Measurements from ENCODE around the gene DDR2. TPM values are rescaled to one million over a fixed set of nuclear protein-coding genes. Genes with fewer than 3 reads are reported as not detected.
A peak's percentile ranks its signal among the peaks of the same experiment; 100 is the strongest.

Gene DDR2
- total RNA-seq, 1 experiment from 2014 or later, result 32.3 TPM

DNA sequence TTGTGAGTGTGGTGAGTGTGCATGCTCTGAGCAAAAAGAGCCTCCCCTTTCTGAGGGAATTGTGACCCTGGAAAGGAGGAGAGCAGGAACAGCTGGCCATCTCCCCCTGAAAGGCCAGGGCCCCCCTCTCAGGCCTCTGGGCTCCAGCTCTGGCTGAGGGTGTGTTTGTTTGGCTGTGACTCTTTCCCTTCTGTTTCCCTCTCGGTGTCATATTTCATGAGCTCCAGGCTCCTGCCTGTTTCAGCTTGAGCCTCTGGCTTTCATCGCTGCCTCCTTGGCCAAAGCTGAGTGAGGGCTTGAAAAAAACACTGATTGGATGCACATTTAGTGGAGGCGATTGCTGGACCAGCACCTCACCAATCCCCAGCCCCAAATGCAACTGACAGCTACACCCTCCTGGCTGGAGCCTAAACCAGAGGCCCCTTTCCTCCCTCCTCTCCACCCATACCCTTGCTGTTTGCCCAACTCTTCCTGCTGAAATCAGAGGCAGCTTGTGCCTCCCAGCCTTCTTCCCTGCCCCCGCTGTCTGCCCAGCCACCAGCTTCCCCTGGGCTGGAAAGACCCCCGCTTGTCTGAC lies 64.1 kb downstream of the DDR2 start:
- peak; percentile 92 for DNase-seq (ENCODE audit: low read depth)

DNA sequence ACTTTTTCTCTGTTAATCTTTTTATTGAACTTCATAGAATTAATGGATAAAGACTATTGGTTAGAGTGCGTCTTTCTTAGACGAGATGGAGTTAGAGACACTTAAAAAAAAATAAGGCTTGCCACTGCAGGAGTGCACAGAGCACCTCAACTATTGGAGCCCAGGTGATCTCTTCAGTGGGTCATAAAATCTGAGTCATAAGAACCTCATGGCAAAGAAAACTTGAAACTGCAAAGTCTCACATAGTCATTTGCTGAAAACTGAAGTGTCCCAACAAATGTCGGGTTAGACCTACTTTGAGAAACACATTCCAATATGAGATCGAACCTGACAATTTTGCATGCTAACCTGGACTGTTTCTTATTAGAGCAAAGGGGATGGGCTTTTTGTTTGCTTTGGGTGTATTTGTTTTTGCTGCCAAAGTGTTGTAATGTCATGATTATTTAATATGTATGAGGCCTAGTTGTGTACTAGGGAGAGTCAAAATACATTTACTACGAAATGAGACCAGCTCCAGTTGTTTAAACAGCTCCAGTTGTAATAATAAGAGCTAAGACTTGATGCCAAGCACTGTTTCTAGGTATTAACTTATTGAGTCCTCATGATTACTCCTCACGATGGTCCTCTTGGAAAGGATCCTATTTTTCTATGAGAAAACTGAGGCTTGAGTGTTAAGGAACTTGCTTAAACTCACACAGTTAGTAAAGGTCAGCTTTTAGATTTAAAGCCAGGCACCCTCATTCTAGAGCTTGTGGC lies 65.1 kb downstream of the DDR2 start:
- peak; percentile 20 for DNase-seq (ENCODE audit: low read depth)

- no peak for DNase-seq (ENCODE audit: low read depth)
Measured at GRCh38 chr1:162699366-162699765, 67.1 kb downstream of the DDR2 start.

DNA sequence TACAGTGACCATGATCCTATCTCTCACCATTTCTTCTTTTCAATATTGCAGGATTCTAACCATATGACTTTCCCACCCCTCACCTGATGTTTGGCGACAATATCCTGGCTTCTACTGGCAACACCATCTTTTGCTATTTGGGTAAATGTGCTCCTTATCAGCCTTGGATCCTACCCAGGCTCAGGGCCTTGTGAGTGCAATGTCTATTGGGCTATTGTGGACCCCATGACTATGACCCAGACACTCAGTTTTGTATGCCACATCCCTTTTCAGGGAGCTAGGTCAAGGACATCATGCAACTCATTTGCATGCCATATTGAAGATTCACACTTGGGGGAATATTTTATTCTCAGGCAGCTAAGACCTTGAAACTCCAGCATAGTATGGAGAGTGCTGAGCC lies 67.9 kb downstream of the DDR2 start:
- no peak for DNase-seq (ENCODE audit: low read depth)

DNA sequence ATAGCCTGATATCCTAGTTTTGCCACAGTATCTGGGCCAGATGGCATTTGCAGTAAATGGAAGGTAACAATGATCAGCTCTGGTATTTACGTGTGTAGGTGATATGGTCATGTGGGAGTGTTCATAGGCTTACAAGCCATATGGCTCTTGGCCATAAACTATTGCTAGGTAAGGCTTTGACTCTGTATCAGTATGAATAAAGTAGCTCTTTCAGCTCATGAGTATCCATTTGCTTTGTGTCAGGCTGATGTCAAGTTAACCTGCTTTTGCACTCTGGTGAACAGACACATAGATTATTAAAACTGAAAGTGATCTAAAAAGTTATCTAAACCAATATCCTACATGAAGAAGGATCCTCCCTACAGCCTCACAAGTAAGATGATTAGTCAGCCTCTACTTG lies 69.0 kb downstream of the DDR2 start:
- DNase-seq (ENCODE audit: low read depth), result no peak

GRCh38 chr1:162702628-162703027 lies 70.4 kb downstream of the DDR2 start:
- DNase-seq (ENCODE audit: low read depth), result no peak

- DNase-seq (ENCODE audit: low read depth), result no peak
Measured at GRCh38 chr1:162703708-162704107, 71.4 kb downstream of the DDR2 start.

DNA sequence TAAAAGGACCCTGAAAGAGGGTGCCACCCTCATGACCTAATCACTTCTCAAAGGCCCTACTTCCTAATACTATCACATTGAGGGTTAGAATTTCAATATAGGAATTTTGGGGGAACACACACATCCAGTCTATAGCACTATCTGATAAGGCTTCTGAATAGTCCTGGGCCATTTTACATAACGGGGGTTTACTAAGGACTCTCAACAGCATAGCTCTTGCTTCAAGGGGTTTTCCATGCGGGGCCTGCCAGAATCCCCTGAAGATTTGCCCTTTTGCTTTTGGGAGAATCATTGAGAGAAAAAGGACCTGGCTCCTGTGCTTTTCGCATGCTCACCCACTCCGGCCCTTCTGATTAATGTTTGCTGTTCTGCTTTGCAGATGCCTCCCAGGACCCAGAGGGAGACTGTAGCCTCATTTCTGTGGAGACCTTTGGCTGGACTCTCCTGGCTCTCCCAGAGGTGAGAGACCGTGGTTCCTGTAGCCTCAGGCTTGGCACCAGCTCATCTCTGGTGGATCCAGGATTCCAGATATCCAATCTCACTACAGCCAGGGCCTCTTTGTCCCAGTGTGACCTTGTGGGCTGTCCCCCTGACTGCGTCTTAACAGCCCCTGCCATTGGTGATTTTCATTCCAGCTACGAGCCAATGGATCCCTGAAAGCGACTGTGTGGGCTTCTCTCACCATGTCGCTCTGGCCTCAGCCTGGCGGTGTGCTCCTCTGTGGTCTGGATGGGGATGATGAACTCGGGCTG lies 72.6 kb downstream of the DDR2 start:
- DNase-seq (ENCODE audit: low read depth), result no peak

DNA sequence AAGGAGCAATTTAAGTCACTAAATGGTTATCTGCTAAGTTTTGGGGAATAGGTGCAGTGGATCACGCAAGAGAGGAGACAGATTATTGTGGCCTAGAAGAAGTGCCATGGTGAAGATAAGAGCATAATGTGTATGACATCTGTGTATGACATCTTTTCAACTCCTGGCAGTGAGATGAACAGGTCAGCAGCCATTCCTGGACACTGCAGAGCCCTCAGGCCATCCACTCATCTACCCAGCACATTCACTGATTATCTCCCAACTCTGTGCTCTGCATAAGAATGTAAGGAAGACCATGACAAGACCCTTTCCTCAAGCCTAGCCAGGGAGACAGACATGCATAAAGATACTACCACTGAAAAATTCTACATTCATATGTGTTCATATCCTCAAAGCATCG lies 73.7 kb downstream of the DDR2 start:
- no peak for DNase-seq (ENCODE audit: low read depth)

DNA sequence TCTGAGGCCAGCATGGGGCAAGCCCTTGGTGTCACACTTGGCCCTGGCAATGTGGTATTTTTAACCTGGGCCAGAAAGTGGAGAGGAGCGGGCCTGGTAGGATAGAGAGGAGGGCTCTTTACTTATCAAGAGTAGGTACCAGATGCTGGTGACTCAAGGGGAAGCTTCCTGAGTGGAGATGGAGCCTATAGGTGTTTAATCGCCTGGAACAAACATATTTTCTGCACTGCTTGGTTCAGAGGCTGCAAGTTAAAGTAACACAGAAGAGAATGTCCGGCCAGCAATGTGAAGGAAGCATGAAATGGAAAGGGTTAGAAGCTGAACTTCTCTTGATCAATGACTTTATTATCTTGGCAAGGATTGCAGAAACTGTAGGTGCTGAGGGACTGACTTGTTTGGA lies 74.3 kb downstream of the DDR2 start:
- no peak for DNase-seq (ENCODE audit: low read depth)

DNA sequence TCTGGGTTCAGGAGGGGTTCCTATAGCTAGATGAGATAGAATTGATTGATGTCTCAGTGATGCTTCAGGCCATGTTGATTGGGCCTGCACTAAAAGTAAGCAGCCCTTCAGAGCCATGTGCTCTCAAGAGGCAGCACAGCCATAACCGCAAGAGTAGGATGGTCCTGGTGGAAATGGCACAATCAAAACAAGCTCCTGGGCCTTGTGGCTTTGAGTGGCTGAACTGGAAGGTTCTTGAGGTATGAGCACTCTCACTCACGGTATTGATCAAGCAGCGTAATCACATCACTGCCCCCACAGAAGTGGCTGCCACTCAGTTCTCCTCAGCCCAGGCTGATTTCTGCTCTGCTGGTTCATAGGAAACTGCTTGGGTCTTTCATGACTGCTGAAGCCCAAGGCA lies 76.0 kb downstream of the DDR2 start:
- DNase-seq (ENCODE audit: low read depth), result no peak

GRCh38 chr1:162709132-162709860 lies 77.0 kb downstream of the DDR2 start:
- DNase-seq (ENCODE audit: low read depth), result no peak

- DNase-seq (ENCODE audit: low read depth), result no peak
Measured at GRCh38 chr1:162709870-162710269, 77.6 kb downstream of the DDR2 start.

- DNase-seq (ENCODE audit: low read depth), result no peak
Measured at GRCh38 chr1:162710345-162710744, 78.1 kb downstream of the DDR2 start.

GRCh38 chr1:162710780-162711465 lies 78.7 kb downstream of the DDR2 start:
- no peak for DNase-seq (ENCODE audit: low read depth)

GRCh38 chr1:162712317-162713029 lies 80.2 kb downstream of the DDR2 start:
- DNase-seq (ENCODE audit: low read depth), result no peak

DNA sequence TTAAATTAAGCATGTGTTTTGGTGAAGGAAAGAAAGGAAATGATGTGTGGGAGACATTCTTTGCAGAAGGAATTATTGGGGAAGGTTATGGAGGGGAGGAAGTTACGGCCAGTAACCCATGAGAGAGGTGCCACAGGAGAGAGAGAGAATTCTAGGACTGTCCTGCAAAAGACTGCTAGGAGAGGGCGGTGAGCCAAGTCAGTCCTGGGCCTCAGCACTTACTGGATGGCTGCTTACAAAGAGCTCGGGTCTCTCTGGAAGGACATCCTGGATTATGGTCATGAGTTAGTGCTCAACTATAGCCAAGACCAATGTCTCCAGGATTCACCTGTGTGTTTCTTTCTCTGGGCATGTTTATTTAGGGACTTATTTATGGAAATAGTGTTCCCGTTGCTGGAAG lies 83.9 kb downstream of the DDR2 start:
- no peak for DNase-seq (ENCODE audit: low read depth)

- no peak for DNase-seq (ENCODE audit: low read depth)
Measured at GRCh38 chr1:162716552-162716951, 84.3 kb downstream of the DDR2 start.

DNA sequence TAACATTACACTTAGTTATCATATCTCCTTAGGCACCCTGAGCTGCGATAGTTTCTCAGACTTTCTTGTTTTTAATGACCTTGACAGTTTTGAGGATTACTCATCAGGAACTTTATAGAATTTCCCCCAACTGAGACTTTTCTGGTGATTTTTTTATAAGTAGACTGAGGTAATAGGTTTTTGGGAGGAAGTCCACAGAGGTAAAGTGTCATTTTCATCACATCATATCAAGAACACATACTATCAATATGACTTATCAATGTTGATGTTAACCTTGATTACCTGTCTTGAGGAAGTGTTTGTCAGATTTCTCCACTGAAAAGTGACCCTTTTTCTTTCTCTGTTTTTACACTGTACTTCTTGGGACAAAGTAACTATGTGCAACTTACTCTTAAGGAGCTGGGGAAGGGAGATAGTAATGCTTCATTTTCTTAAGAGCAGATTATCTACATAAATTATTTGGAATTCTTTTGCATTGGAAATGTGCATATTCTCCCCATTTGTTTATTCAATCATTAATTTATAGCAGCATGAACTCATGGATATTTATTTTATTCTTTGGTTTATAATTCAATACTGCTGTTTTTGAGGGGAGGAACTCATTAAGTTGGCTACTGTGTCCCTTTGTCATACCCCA lies 85.4 kb downstream of the DDR2 start:
- DNase-seq (ENCODE audit: low read depth), result no peak

DNA sequence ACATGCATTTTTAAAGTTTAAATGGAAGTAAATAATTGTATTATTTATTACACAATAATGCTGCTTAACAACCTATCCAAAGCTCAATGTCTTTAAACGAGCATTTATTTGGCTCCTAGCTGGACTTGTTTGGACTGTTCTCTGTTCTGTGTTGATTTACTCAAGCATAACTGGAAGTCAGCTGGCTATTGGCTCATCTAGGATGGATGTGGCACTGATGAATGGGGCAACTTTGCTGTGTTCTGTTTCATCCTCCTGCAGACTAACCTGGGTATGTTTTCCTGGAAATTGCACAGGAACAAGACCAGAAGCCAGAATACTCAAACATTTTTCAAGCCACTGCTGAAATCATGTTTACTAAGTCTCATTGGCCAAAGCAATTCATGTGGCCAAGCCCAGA lies 87.4 kb downstream of the DDR2 start:
- DNase-seq (ENCODE audit: low read depth), result no peak

DNA sequence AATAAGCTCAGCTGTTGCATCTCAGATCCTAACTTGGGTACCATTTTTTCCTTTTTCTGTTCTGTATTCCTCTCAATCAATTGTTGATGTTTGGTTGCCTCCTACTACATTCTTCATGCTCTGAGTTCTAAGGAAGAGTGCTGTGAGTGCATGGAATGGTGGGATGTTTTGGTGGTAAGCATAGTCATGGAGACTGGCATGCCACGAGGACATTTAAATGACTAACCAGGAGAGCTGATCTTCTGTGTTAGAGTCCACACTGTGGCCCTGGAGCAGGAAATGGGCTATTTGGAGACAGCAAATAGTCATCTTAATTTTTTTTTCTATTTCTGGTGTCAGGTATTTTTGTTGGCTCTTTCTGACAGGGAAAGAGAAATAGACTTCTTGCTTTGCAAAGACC lies 88.7 kb downstream of the DDR2 start:
- DNase-seq (ENCODE audit: low read depth), result peak; percentile 72

All from M059J (cell line).